ENCODE results near the gene SCLY.
A peak's percentile ranks its signal among the peaks of the same experiment; 100 is the strongest.
"Not testable (repeated sequence)": the region's sequence is repeated elsewhere in the genome, so short reads cannot be mapped to it uniquely, and the experiment has no call there.

The SCLY gene

DNA sequence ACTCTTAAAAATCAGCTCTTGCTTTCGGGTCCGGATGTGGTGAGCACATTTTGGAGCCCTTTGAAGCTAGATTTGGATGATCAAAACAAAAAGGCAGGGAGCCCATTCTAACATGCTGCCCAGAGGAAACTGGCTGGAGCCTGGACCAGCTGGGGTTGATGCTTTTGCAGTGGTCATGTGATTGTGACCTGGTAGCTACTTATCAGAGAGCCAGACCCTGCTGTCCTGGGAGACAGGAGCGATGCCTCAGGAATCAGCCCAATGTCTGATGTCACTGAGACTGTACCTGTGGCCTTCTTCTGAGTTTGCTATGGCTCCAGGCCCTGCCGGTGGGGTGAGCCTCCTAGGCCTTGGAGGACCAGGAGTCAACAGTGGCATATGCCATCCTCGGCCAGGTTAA is 18.7 kb upstream of the SCLY start:
- Histone ChIP-seq H3K27ac (ENCODE audit: low read depth, low read length) (no peak overlapping the region), H3K4me1 (ENCODE audit: insufficient read depth, low read length) (no peaks in the 10 kb centered on the region), H3K4me3 (ENCODE audit: low read length) (no peak overlapping the region), H3K9me3 (ENCODE audit: insufficient read depth, low read depth, low read length) (no peaks in the 10 kb centered on the region), H3K36me3 (ENCODE audit: insufficient read depth, low read length) (peaks cover 49% of the 10 kb centered on the region), H3K9ac (ENCODE audit: low read depth, low read length) (no peak overlapping the region), H3K27me3 (ENCODE audit: insufficient read depth, low read length) (no peaks in the 10 kb centered on the region)
- 94% methylated on average over 5 of the region's 5 CpGs for WGBS

DNA sequence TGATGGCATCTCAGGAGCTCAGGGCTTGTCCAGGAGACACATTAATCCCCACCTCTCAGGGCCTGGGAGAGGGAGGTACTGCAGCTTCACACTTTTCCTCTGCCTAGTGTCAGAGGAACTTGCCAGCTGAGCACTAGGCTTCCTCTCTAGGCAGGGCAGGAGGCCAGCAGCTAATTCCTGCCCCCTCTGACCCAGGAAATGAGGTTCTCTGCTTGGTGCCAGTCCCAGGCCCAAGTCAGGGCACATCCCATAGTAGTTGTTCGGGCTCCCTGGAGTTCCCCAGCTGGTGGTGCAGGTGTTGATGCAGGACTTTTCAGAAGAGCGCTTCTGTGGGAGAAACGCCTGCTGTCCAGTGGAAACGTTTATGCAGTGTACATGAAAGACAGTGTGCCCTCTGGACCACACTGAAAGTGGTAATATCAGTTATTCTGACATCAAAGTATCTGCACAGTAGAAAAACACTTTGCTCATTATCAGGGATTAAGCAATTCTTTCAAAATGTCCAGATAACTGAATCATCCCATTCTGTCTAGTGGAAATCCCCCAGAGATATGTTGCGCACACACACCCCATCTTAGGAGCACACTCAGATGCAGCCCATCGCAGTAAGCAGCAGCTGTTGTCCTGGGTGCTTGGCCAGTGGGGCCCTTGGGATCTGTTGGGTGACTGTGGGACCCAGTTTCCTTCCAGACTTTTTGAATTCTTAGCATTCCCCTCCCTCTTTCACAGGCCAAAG is 17.8 kb upstream of the SCLY start:
- no peaks in the 10 kb centered on the region for H3K27me3 ChIP-seq (ENCODE audit: insufficient read depth, low read length)
- no peak overlapping the region for H3K4me3 ChIP-seq (ENCODE audit: low read length)
- 95% methylated on average over 6 of the region's 6 CpGs for WGBS
- H3K9ac ChIP-seq (ENCODE audit: low read depth, low read length) = no peak overlapping the region
- H3K36me3 ChIP-seq (ENCODE audit: insufficient read depth, low read length) = peaks cover 41% of the 10 kb centered on the region
- H3K4me1 ChIP-seq (ENCODE audit: insufficient read depth, low read length) = no peaks in the 10 kb centered on the region
- H3K27ac ChIP-seq (ENCODE audit: low read depth, low read length) = no peak overlapping the region
- no peaks in the 10 kb centered on the region for H3K9me3 ChIP-seq (ENCODE audit: insufficient read depth, low read depth, low read length)

DNA sequence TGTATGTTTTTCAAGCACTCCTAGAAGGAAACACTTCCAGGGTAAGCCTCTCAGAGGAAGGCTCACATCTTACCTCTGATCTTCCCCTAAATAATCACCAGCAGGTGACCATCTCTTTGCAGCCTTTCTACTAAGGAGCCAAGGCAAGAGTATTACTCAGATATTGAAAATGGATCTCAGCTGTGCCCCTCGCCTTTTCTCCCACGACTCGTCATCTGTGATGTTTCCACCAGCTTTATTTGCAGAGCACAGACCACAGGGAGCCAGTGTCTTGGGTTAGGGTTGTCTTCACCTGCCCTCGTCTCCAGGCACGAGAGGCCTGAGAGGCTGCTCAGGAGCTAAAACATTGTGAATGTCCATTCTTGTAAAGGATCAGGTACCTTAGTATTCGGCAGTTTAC is 16.9 kb upstream of the SCLY start:
- Histone ChIP-seq H3K36me3 (ENCODE audit: insufficient read depth, low read length) (peaks cover 34% of the 10 kb centered on the region), H3K4me1 (ENCODE audit: insufficient read depth, low read length) (no peaks in the 10 kb centered on the region), H3K9ac (ENCODE audit: low read depth, low read length) (no peak overlapping the region), H3K4me3 (ENCODE audit: low read length) (no peak overlapping the region), H3K27me3 (ENCODE audit: insufficient read depth, low read length) (no peaks in the 10 kb centered on the region), H3K27ac (ENCODE audit: low read depth, low read length) (no peak overlapping the region), H3K9me3 (ENCODE audit: insufficient read depth, low read depth, low read length) (no peaks in the 10 kb centered on the region)
- 95% methylated on average over 6 of the region's 6 CpGs for whole genome bisulfite sequencing

DNA sequence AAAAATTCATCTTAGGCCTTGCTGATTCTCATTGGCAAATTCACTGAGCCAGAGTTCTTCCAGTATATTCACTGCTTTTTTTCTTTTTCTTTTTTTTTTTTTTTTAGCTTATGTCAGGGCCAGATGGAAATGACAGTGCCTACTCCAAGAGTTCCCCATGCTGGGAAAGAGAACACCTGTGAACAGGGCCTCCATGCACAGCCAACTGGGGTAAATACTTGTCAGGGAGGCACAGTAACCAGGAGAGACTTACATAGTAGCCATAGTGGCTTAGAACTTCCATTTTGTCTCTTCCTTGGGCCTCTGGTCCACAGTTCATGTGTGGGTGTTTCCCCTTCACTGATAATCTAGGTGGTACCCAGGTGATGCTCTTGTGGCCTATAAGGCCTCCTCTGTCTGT is 15.2 kb upstream of the SCLY start:
- Histone ChIP-seq H3K9me3 (ENCODE audit: insufficient read depth, low read depth, low read length) (no peaks in the 10 kb centered on the region), H3K4me3 (ENCODE audit: low read length) (no peak overlapping the region), H3K36me3 (ENCODE audit: insufficient read depth, low read length) (peaks cover 27% of the 10 kb centered on the region), H3K9ac (ENCODE audit: low read depth, low read length) (no peak overlapping the region), H3K27ac (ENCODE audit: low read depth, low read length) (no peak overlapping the region), H3K27me3 (ENCODE audit: insufficient read depth, low read length) (no peaks in the 10 kb centered on the region), H3K4me1 (ENCODE audit: insufficient read depth, low read length) (no peaks in the 10 kb centered on the region)

DNA sequence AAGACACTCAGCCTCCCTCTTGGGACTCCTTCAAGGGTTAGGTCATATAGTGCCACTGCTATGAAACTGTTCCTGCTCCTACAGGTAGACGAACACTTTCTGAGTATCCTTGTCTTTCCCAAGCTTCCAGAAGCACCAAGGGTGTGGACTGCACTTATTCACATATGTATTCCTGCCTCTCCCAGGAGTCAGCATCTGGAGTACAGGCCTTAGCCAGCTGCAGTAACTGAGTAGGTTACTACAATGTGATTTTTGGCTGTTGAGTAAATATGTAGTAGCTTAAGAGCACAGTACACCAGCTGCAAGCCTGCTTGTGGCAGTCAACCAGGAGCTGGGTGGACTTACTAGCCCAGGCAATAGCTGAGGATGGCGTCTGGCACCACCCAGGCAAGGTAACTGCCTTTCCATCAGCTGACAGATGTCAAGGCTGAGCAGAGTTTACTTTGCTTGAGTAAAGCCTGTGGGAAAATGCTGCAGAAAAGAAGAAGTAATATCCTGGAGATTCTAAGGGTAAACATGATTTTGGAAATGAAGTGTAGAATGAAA is 14.0 kb upstream of the SCLY start:
- Histone ChIP-seq H3K9me3 (ENCODE audit: insufficient read depth, low read depth, low read length) (no peaks in the 10 kb centered on the region), H3K27me3 (ENCODE audit: insufficient read depth, low read length) (no peaks in the 10 kb centered on the region), H3K36me3 (ENCODE audit: insufficient read depth, low read length) (peaks cover 18% of the 10 kb centered on the region), H3K4me3 (ENCODE audit: low read length) (no peak overlapping the region), H3K4me1 (ENCODE audit: insufficient read depth, low read length) (no peaks in the 10 kb centered on the region), H3K27ac (ENCODE audit: low read depth, low read length) (no peak overlapping the region), H3K9ac (ENCODE audit: low read depth, low read length) (no peak overlapping the region)
- 87% methylated on average over 2 of the region's 2 CpGs for WGBS

DNA sequence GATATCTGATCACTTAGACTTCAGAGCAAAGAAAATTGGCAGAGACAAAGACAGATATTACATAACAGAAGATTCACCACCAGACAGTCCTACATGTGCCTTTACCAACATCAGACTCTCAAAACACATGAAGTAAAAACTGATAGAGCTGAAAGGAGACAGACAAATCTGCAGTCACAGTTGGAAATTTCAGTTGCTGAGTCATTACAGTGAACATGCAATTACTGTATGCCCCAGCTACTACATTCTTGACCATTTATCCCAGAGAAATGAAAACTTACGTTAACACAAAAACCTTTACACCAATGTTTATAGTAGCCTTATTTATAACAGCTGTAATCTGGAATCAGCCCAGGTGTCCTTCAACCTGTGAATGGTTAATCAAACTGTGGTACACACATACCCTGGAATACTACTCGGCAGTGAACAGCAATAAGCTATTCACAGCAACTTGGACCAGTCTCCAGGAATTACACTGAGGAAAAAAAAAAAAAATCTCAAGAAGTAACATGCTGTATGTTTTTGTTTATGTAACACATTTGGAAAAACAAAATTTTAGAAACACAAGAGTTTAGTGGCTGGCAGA is 7.5 kb upstream of the SCLY start:
- Histone ChIP-seq H3K27ac (ENCODE audit: low read depth, low read length) (no peak overlapping the region), H3K9me3 (ENCODE audit: insufficient read depth, low read depth, low read length) (no peaks in the 10 kb centered on the region), H3K27me3 (ENCODE audit: insufficient read depth, low read length) (no peaks in the 10 kb centered on the region), H3K4me1 (ENCODE audit: insufficient read depth, low read length) (no peaks in the 10 kb centered on the region), H3K36me3 (ENCODE audit: insufficient read depth, low read length) (no peaks in the 10 kb centered on the region), H3K4me3 (ENCODE audit: low read length) (no peak overlapping the region), H3K9ac (ENCODE audit: low read depth, low read length) (no peak overlapping the region)
- 97% methylated on average over 2 of the region's 2 CpGs for WGBS

DNA sequence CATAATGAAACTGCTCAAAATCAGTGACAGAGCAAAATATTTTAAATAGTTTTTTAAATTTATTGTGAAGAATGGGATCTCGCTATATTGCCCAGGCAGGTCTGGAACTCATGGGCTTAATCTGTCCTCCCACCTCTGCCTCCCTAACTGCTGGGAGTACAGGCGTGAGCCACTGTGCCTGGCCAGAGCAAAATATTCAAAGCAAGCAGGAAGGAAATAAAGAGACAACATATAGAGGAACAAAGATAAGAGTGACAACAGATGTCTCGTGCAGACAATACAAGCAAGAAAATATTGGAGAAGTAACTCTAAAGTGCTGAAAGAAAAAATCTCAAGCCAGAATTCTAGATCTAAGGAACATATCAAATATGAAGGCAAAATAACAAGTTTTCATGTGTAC is 5.0 kb upstream of the SCLY start:
- Histone ChIP-seq H3K4me3 (ENCODE audit: low read length) (no peak overlapping the region), H3K9me3 (ENCODE audit: insufficient read depth, low read depth, low read length) (no peaks in the 10 kb centered on the region), H3K9ac (ENCODE audit: low read depth, low read length) (no peak overlapping the region), H3K27me3 (ENCODE audit: insufficient read depth, low read length) (no peaks in the 10 kb centered on the region), H3K36me3 (ENCODE audit: insufficient read depth, low read length) (no peaks in the 10 kb centered on the region), H3K4me1 (ENCODE audit: insufficient read depth, low read length) (peaks cover 4% of the 10 kb centered on the region; the same call in 1 of the 2 replicates), H3K27ac (ENCODE audit: low read depth, low read length) (no peak overlapping the region)
- 87% methylated on average over 3 of the region's 3 CpGs for WGBS

DNA sequence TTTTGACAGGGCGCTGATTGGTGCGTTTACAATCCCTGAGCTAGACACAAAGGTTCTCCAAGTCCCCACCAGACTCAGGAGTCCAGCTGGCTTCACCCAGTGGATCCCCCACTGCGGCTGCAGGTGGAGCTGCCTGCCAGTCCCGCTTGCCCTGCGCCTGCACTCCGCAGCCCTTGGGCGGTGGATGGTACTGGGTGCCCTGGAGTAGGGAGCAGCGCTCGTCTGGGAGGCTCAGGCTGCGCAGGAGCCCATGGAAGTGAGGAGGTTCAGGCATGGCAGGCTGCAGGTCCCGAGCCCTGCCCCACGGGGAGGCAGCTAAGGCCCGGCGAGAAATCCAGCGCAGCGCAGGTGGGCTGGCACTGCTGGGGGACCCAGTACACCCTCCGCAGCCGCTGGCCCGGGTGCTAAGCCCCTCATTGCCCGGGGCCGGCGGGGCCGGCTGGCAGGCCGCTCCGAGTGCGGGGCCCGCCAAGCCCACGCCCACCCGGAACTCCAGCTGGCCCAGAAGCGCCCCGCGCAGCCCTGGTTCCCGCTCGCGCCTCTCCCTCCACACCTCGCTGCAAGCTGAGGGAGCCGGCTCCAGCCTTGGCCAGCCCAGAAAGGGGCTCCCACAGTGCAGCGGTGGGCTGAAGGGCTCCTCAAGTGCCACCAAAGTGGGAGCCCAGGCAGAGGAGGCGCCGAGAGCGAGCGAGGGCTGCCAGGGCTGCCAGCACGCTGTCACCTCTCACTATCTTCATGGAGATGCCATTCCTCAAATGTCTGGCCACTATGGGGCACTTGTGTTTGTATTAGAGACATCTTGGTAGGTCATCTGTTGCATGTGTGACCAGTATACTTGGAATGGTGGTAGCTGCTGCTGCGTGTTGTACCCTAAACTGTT is 2.9 kb upstream of the SCLY start:
- H3K9me3 ChIP-seq (ENCODE audit: insufficient read depth, low read depth, low read length); H3K9ac ChIP-seq (ENCODE audit: low read depth, low read length); H3K27ac ChIP-seq (ENCODE audit: low read depth, low read length); H3K36me3 ChIP-seq (ENCODE audit: insufficient read depth, low read length); H3K4me3 ChIP-seq (ENCODE audit: low read length); H3K27me3 ChIP-seq (ENCODE audit: insufficient read depth, low read length): not testable (repeated sequence)
- WGBS = 95% methylated on average over 44 of the region's 44 CpGs
- H3K4me1 ChIP-seq (ENCODE audit: insufficient read depth, low read length) = peaks cover 14% of the 10 kb centered on the region

DNA sequence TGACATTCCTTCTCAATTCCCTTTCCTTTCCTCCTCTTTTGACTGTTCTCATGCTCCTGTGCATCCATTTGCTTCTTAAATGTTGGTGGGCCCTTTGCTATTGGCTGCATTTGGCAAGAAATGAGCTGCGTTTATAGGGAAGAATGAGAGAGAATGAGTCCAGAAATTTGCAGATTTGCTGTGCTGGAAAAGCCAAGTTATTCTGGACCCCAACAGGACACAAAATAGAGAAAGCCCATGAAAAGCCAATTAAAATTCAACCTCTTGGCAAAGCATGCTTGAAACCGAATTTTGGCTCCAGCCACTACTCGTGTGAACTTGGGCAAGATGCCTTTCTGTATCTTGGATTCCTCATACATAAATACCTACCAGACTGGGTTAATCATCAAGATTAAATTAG is 1.3 kb upstream of the SCLY start:
- Histone ChIP-seq H3K4me3 (ENCODE audit: low read length) (peak overlapping the region; percentile 78), H3K27ac (ENCODE audit: low read depth, low read length) (no peak overlapping the region), H3K9ac (ENCODE audit: low read depth, low read length) (no peak overlapping the region), H3K27me3 (ENCODE audit: insufficient read depth, low read length) (no peaks in the 10 kb centered on the region), H3K36me3 (ENCODE audit: insufficient read depth, low read length) (peaks cover 9% of the 10 kb centered on the region), H3K4me1 (ENCODE audit: insufficient read depth, low read length) (peaks cover 17% of the 10 kb centered on the region), H3K9me3 (ENCODE audit: insufficient read depth, low read depth, low read length) (no peaks in the 10 kb centered on the region)
- 95% methylated on average over 3 of the region's 3 CpGs for WGBS

DNA sequence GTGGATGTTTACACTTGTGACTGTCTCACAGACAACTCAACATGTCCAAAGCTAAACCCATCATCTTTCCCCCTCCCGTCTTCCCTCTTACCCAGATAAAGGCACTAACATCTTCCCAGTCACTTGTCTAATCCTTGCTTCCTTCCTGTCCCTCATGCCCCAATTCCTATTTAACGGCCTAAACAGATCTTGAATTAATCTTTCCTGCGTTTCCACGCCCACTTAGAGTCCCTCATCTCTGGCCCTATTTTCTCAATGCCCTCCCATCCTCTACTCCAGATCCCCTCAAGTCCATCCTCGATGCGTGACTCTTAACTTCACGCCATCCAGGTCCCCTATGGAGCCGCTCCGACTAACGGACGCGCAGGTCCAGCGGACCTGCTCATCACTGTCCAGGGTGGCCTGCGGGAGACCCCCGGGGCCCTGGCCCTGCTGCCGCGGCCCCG is 682 bp upstream of the SCLY start:
- Histone ChIP-seq H3K4me3 (ENCODE audit: low read length) (peak overlapping the region; percentile 78), H3K9me3 (ENCODE audit: insufficient read depth, low read depth, low read length) (no peaks in the 10 kb centered on the region), H3K9ac (ENCODE audit: low read depth, low read length) (peak overlapping the region; percentile 88), H3K27me3 (ENCODE audit: insufficient read depth, low read length) (no peaks in the 10 kb centered on the region), H3K36me3 (ENCODE audit: insufficient read depth, low read length) (peaks cover 15% of the 10 kb centered on the region), H3K4me1 (ENCODE audit: insufficient read depth, low read length) (peaks cover 17% of the 10 kb centered on the region), H3K27ac (ENCODE audit: low read depth, low read length) (peak overlapping the region; percentile 78)
- WGBS = 3% methylated on average over 18 of the region's 18 CpGs

Data from HUES64 (cell line).